ENCODE data around the gene NDUFA5. TPM values are rescaled to one million over a fixed set of nuclear protein-coding genes. Genes with fewer than 3 reads are reported as not detected.
A peak's percentile ranks its signal among the peaks of the same experiment; 100 is the strongest.

NDUFA5 gene
- total RNA-seq, 1 experiment from 2014 or later: 79.6 TPM

DNA sequence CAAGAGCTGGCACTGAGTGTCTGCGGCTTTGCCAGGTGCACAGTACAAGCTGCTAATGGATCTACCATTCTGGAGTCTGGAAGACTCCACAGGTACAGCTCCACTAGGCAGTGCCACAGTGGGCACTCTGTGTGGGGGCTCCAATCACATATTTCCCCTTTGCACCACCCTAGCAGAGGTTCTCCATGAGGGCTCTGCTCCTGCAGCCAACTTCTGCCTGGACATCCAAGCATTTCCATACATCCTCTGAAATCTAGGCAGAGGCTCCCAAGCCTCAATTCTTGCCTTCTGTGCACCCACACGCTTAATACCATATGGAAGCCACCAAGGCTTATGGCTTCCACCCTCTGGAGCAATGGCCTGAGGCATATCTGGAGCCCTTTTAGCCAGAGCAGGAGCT lies 52.4 kb downstream of the NDUFA5 start:
- DNase-seq (ENCODE audit: low read depth): no peak

DNA sequence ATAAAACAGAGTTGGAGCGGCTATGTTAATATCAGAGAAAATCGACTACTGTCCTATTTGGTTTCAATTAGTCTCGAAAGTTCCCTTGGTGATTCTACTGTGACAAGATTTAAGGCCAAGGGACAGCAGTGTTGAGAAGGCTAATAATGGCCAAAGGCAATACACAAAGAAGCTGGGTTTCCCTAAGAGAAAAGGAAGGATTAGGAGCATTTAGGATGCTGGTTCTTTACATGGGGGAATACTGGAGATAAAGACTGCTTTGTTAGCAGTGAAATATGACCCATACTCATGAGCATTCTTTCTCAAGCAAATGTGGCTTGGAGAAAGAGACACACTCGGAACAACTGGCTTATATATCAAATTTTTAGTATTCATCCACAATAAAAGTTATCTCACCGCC lies 55.4 kb downstream of the NDUFA5 start:
- no peak for DNase-seq (ENCODE audit: low read depth)

DNA sequence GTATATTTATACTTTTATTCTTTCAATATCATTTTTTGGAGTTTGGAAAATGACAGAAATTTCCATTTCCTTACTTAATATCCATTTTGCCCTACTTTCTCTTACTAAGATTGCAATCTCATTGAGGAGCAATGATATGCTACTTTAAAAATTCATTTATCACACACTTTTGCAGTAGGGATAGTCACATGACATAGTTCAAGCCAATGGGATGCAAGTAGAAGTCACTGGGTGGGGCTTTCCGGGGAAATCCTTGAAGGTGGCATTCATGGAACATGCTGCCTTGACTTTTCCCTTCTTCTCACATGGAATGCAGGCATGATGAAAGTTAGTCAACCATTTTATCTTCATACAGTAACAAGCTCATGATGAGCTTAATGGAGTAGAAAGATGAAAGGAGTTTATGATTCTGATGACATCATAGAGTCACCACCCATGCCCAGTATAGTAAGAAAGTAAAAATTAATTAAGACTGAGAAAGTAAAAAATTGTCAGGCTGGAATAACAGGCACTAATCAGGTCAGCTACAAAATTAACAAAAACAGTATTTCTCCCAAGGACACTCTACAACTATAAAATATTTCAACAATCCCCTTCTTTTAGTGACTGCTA lies 56.6 kb downstream of the NDUFA5 start:
- no peak for DNase-seq (ENCODE audit: low read depth)

DNA sequence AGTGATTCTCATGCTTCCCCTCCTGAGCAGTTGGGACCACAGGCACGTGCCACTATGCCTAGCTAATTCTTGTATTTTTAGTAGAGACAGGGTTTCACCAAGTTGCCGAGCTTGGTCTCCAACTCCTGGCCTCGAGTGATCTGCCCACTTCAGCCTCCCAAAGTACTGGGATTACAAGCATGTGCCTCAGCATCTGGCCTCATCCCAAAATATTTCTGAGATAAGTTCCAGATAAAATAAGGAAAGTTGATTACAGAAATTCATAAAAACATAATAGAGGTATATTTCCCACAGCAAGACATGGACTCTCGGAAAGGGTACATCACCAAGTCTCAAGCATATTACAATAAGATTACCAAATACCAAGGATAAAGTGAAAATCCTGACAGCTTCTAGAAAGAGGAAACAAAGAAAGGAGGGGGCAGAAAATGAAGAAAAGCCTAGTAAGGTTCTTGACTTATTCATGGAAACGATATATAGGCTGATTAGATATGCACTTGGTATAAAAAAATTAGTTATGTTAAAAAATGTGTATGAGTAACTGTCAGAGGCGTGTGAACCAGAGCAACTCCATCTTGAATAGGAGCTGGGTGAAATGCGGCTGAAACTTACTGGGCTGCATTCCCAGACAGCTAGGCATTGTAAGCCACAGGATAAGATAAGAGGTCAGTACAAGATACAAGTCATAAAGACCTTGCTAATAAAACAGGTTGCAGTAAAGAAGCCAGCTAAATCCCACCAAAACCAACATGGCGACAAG lies 58.2 kb downstream of the NDUFA5 start:
- no peak for DNase-seq (ENCODE audit: low read depth)

DNA sequence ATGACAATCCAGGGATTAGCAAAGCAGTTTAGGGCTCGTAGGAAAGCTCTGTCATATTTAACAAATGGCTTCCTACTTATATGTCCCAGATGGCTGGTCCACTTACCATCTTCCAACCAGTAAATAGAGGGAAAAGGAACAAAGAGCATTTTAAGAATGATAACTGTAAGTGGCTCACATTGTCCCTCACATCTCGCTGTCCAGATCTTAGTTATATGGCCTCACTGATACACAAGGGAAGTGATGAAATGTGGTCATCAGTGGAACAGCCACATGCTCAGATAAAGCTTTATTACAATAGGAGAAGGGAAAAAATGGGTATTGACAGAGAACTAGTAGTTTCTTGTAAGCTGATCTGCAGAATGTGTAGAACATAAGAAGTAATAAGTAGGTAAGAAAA lies 59.0 kb downstream of the NDUFA5 start:
- DNase-seq (ENCODE audit: low read depth): no peak

DNA sequence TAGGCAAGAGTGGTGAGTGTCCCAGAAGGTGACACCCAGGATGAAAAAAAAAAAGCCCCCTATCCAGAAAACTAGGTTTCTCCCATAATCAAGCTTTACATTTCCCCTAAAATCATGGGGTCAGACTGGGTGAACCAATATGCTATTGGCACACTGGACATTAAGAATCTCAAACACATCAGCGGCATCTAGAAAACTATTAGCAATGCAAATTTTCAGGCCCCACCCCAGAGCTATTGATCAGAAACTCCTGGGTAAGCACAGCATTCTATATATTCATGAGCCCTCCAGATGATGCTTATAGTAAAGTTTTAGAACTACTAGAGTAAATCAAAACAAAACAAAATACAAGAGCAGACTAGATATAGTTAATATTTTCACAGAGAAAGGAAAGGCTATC lies 59.6 kb downstream of the NDUFA5 start:
- DNase-seq (ENCODE audit: low read depth): no peak

DNA sequence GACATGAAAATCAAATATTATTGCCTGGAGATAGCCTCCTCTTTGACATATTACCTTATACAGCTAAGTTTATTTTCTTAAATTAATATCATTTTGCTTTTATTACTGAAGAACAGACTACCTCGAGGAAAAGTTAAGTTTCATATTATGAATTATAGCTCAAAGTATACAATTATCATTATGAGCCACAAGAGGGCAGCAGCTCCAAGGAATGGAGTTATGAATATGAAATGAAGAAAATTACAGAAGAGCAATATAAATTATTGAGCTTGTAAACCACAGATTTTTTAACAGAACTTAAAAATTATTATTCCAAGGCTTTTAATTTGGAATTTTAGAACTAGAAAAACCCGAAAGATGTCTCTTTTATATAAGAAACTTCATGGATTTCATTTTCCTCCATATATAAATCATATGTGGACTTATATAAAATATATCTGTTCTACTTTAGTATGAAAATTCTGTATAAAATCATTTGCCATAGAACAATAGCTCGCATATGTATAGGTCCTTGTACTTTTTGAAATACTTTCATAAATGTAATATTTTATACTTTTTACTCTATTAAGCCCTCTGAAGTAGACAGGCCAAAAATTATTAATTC lies 63.3 kb downstream of the NDUFA5 start:
- peak; percentile 56 for DNase-seq (ENCODE audit: low read depth)

DNA sequence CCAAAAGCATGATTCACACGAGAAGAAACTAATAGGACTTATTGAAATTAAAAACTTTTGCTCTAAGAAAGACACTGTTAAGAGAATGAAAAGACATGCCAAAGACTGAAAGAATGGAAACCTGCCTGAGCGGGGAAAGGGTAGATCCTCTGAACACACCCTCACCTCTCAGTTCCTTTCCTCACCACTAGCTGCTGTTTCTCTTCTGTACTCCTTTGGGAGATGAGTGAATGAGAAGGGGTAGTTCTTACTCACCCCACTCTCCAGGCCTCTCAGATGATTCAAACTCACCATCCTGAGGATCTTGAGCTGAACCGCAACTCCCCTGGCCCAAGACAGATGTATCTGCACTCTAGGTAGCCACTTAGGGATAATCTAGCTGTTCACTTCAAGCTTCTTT lies 65.1 kb downstream of the NDUFA5 start:
- peak; percentile 45 for DNase-seq (ENCODE audit: low read depth)

Other genes starting within 250 kb of the NDUFA5 start
- 0.26 and 0.29 TPM in 2 replicates for gene IQUB, start 23.2 kb downstream of the NDUFA5 start, total RNA-seq (2014; rRNA removed)
- not detected in 2 replicates for gene ASB15, start 44.0 kb upstream of the NDUFA5 start, total RNA-seq (2014; rRNA removed)
- not detected in 2 replicates for gene LMOD2, start 98.0 kb upstream of the NDUFA5 start, total RNA-seq (2014; rRNA removed)
- gene WASL, start 191.2 kb upstream of the NDUFA5 start, total RNA-seq (2014; rRNA removed): 22.5 and 26.9 TPM in 2 replicates

Measured in LHCN-M2 (cell line).